GM18951 (cell line): ENCODE results near the gene SIGLEC6.

Experiments
- POLR2A ChIP-seq: IDR thresholded peaks from 4 replicates; pipeline ENCODE4 v1.6.1; 2011; ENCODE audit warnings: mild to moderate bottlenecking; ENCODE audit not compliant: insufficient read length, insufficient read depth; ENCODE audit errors: extremely low read depth
- in situ Hi-C: fragments of 300-500 bp; cut with MboI; formaldehyde crosslinking; loops from one replicate; pipeline ENCODE4 v1.12.0; 2022; ENCODE audit warnings: low sequenced_read_pairs, mixed read lengths, inconsistent platforms; ENCODE audit not compliant: unreplicated experiment

SIGLEC6 gene

GRCh38 chr19:51559240-51559639, 27.8 kb upstream of the SIGLEC6 start:
- in situ Hi-C loops, result no loop called here
- TF ChIP-seq POLR2A, result no peak

GRCh38 chr19:51552996-51553725, 21.7 kb upstream of the SIGLEC6 start:
- in situ Hi-C loops, result no loop called here
- no peak for TF ChIP-seq POLR2A

GRCh38 chr19:51552608-51552995, 21.1 kb upstream of the SIGLEC6 start:
- no peak for TF ChIP-seq POLR2A
- in situ Hi-C loops, result no loop called here

- TF ChIP-seq POLR2A, result no peak
- in situ Hi-C loops, result no loop called here
Measured at GRCh38 chr19:51551673-51552432, 20.4 kb upstream of the SIGLEC6 start.

DNA sequence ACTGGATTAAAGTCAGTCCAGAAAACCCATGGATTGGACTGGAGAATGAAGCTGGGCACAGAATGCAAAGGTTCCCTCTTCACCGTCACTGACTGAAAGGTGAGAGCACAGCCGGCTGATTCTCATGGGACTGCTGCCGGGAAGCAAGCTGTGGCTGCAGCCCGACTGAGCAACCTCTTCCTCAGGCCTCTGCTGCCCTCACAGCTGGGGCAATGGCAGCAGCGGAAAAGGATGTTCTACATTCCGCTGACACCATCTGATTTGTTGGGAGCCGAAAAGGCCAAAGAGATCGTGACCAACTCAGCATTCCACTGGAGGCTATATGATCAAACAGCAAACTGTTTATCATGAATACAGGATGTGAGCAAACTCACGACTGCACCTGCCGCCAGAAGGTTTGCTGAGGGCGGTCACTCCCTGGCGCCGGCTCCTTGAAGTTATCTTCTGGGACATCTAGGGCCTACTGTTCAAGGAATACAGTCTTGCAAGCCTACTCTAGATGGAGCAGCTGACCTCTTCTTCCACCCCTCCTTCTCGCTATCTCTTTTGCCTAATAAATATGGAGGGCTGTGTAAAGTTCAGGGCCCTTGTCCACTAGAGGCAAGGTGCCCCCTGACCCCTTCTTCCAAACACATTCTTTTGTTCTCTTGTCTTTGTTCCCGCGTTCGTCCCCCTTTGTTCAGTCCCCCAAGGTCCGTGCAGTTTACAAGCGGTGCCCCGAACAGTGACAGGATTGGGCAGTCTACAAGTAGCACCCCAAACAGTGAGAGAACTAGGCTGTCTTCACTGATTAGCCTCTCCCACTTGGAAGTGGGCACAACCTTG, 19.6 kb upstream of the SIGLEC6 start:
- in situ Hi-C loops, result no loop called here
- TF ChIP-seq POLR2A, result no peak

GRCh38 chr19:51549533-51550324, 18.3 kb upstream of the SIGLEC6 start:
- no peak for TF ChIP-seq POLR2A
- in situ Hi-C loops, result no loop called here

- in situ Hi-C loops, result no loop called here
- TF ChIP-seq POLR2A, result no peak
Measured at GRCh38 chr19:51548891-51549305, 17.4 kb upstream of the SIGLEC6 start.

GRCh38 chr19:51548213-51548651, 16.8 kb upstream of the SIGLEC6 start:
- in situ Hi-C loops, result no loop called here
- no peak for TF ChIP-seq POLR2A

GRCh38 chr19:51547397-51548212, 16.1 kb upstream of the SIGLEC6 start:
- in situ Hi-C loops, result no loop called here
- TF ChIP-seq POLR2A, result no peak

- TF ChIP-seq POLR2A, result no peak
- in situ Hi-C loops, result no loop called here
Measured at GRCh38 chr19:51546650-51547396, 15.4 kb upstream of the SIGLEC6 start.

- TF ChIP-seq POLR2A, result no peak
- in situ Hi-C loops, result no loop called here
Measured at GRCh38 chr19:51546107-51546649, 14.7 kb upstream of the SIGLEC6 start.

GRCh38 chr19:51544038-51544437, 12.6 kb upstream of the SIGLEC6 start:
- no peak for TF ChIP-seq POLR2A
- in situ Hi-C loops, result no loop called here
